GM21447 (cell line): ENCODE measurements around the gene HMG20B.
"Not testable (repeated sequence)": the region's sequence is repeated elsewhere in the genome, so short reads cannot be mapped to it uniquely, and the experiment has no call there.

Source experiments
- ATAC-seq: cut with Tn5 transposase; IDR thresholded peaks from one replicate; pipeline ENCODE4 v1.9.1; 2021; ENCODE audit not compliant: unreplicated experiment

HMG20B gene

GRCh38 chr19:3554254-3555083 is 18.3 kb upstream of the HMG20B start:
- no peak for ATAC-seq

- no peak for ATAC-seq
These were observed 16.9 kb upstream of the HMG20B start for GRCh38 chr19:3555653-3556422.

GRCh38 chr19:3556423-3556977 is 16.2 kb upstream of the HMG20B start:
- no peak for ATAC-seq

- ATAC-seq = peak; percentile 7
These were observed 15.7 kb upstream of the HMG20B start for GRCh38 chr19:3556978-3557460.

- peak; percentile 72 for ATAC-seq
These were observed 15.1 kb upstream of the HMG20B start, which contains the start of gene MFSD12 for GRCh38 chr19:3557461-3558248. Gene MFSD12 (minus strand): TSS chr19:3557586. CDS start chr19:3557403, 183 bp downstream.

GRCh38 chr19:3563709-3564524 is 8.8 kb upstream of the HMG20B start:
- ATAC-seq = no peak

GRCh38 chr19:3565139-3565538 is 7.6 kb upstream of the HMG20B start:
- no peak for ATAC-seq

- ATAC-seq = not testable (repeated sequence)
These were observed 2.7 kb upstream of the HMG20B start for GRCh38 chr19:3570042-3570441.

GRCh38 chr19:3570606-3571011 is 2.1 kb upstream of the HMG20B start:
- no peak for ATAC-seq

- ATAC-seq = peak; percentile 91
These were observed 451 bp upstream of the HMG20B start for GRCh38 chr19:3572132-3572854.

GRCh38 chr19:3573162-3573857 is 566 bp downstream of the HMG20B start:
- peak; percentile 11 for ATAC-seq

- ATAC-seq = peak; percentile 35
These were observed 1.3 kb downstream of the HMG20B start for GRCh38 chr19:3573858-3574637.

- no peak for ATAC-seq
These were observed 2.6 kb downstream of the HMG20B start for GRCh38 chr19:3575260-3575741.

- no peak for ATAC-seq
These were observed 3.4 kb downstream of the HMG20B start for GRCh38 chr19:3575949-3576673.

- no peak for ATAC-seq
These were observed 4.1 kb downstream of the HMG20B start for GRCh38 chr19:3576696-3577443.

- ATAC-seq = no peak
These were observed 5.1 kb downstream of the HMG20B start for GRCh38 chr19:3577723-3578344.
